ENCODE data around the gene KNL1.
A peak's percentile ranks its signal among the peaks of the same experiment; 100 is the strongest.
"Not testable (repeated sequence)": the region's sequence is repeated elsewhere in the genome, so short reads cannot be mapped to it uniquely, and the experiment has no call there.

Gene KNL1

DNA sequence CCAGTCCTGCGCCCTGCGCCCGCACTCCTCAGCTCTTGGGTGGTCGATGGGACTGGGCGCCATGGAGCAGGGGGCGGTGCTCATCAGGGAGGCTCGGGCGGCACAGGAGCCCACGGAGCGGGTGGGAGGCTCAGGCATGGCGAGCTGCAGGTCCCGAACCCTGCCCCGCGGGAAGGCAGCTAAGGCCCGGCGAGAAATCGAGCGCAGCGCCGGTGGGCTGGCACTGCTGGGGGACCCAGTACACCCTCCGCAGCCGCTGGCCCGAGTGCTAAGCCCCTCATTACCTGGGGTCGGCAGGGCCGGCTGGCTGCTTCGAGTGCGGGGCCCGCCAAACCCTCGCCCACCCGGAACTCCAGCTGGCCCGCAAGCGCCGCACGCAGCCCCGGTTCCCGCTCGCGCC, 82.9 kb downstream of the KNL1 start:
- DNase-seq, result not testable (repeated sequence)

- DNase-seq, result no peak
These were observed 86.1 kb downstream of the KNL1 start for GRCh38 chr15:40680151-40680550.

DNA sequence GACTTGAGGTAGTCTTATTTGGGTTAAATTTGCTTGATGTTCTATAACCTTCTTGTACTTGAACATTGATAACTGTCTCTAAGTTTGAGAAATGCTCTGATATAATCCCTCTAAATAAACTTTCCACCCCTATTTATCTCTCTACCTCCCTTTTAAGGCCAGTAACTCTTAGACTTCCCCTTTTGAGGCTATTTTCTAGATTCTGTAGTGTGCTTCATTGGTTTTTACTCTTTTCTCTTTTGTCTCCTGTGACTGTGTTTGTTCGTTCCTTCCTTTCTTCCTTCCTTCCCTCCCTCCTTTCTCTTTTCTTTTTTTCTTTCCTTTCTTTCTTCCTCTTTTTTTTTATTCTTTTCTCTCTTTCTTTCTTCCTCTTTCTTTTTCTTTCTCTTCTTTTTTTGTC, 86.9 kb downstream of the KNL1 start:
- not testable (repeated sequence) for DNase-seq

DNA sequence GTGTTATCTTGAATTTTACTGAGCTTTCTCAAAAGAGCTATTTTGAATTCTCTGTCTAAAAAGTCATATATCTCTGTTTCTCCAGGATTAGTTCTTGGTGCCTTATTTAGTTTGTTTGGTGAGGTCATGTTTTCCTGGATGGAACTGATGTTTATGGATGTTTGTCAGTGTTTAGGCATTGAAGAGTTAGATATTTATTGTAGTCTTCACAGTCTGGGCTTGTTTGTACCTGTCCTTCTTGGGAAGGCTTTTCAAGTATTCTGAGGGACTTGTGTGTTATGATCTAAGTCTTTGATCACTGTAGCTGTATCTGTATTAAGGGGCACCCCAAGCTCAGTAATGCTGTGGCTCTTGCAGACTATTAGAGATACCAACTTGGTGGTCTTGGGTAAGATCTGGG, 90.3 kb downstream of the KNL1 start:
- no peak for DNase-seq

DNA sequence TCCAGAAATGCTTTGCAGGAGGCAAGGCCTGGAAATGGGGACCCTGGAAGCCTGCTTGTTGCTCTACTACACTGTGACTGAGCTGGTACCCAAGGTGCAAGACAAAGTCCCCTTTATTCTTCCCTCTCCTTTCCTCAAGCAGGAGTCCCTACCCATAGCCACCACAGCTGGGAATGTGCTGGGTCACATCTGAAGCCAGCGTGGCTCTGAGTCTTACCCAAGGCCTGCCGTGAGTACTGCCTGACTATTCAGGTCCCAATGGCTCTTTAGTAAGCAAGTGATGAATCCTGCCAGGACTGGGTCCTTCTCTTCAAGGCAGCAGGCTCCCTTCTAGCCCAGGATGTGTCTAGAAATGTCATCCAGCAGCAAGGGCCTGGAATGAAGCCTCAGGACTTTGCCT, 91.3 kb downstream of the KNL1 start:
- no peak for DNase-seq

DNA sequence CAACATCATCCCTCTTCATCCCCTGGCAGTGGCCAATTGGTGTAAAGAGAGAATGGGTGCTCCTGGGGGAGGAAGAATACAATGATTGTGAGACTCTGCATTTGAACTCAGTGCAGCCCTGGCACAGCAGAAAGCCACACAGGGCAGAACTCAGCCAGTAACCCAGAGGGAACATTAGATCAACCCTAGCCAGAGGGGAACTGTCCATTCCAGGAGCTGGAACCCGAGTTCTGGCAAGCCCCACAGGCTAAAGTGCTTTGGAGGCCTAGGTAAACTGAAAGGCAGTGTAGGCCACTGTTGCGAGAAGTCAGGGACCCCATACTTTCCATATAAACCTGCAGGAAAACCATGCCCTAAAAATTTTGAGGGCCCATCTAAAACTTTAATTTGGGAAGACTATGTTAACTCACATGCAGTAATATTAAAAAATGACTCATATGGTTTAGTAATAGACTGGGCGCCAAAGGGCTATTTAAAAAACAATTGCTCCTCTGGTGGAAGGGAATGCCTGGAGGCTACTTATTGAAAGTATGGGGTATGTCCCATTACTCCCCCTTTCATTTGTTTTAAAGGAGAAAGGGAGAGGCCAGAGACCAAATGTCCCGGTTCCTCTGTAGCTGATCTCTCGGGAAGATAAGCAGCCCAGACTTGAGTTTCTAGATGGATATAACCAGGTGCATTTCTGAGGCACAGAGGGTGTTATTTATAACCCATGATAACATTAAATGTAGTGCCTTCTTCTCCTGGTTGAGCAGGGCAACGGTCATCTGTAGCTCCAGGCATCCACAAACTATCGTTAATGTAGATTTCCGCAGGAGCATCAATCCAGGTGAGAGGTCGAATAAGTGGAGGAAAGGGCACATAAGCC, 95.1 kb downstream of the KNL1 start:
- no peak for DNase-seq

- no peak for DNase-seq
These were observed 97.7 kb downstream of the KNL1 start for GRCh38 chr15:40691737-40692136.

- no peak for DNase-seq
These were observed 100.0 kb downstream of the KNL1 start for GRCh38 chr15:40693904-40694687.

DNA sequence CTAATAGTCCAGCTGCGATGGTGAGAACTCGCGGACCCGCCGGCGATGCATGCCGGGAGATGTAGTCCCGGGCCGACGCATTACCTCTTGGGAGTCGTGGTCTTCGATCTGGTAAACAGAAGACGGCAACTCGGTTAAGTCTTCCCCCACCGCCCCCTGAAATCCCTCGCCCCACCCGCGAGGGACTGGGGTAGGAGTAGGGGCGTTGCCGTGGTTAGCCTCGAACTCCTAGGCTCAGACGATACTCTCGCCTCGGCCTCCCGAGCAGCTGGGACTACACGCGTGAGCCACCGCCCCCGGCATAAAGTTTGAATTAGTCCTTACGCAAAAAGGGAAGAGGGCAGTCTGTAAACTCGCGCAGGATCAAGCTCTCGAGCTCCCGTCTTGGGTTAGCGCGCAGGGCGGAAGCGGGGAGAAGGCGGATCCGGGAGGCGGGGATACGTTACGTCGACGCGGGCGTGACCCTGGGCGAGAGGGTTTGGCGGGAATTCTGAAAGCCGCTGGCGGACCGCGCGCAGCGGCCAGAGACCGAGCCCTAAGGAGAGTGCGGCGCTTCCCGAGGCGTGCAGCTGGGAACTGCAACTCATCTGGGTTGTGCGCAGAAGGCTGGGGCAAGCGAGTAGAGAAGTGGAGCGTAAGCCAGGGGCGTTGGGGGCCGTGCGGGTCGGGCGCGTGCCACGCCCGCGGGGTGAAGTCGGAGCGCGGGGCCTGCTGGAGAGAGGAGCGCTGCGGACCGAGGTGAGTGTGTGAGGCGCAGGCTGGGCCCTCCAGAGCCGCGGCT, 100.8 kb downstream of the KNL1 start, which contains the start of gene RAD51:
RAD51 (plus strand) TSS at position 487 of the 781 bp plus-strand sequence. CDS start 3,585 bp downstream, outside the sequence.
- peak; percentile 5 for DNase-seq

- DNase-seq, result no peak
These were observed 101.4 kb downstream of the KNL1 start for GRCh38 chr15:40695469-40695890.

- DNase-seq, result no peak
These were observed 102.2 kb downstream of the KNL1 start for GRCh38 chr15:40696228-40696627.

GRCh38 chr15:40697916-40698315, 103.9 kb downstream of the KNL1 start:
- DNase-seq, result no peak

DNA sequence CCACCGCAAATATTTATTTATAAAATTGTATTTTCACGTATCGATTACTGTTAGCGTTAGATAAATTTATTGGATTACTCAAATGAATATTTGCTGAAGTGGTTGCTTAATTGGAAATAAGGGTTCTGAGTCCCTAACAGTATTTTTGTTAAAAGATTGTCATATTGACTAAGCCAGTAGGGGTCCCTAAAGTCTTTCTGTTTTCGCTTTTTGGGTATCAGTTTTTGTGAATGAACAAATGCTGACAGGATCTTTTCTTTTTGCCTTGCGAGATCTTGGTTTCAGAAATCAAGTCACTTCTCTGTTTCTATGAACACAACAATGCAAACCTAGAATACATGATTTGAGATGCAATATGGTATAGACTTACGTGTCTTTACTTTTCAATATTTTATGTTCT, 108.0 kb downstream of the KNL1 start:
- no peak for DNase-seq

- no peak for DNase-seq
These were observed 112.1 kb downstream of the KNL1 start for GRCh38 chr15:40706121-40706520.

Data from NCI-H187 treated with DMSO at 0.1 percent for 48 hours (cell line).